WTC11 (cell line): Measurements from ENCODE around the gene PRDX6.
"Not testable (repeated sequence)": the region's sequence is repeated elsewhere in the genome, so short reads cannot be mapped to it uniquely, and the experiment has no call there.

ENCODE experiments used
- FOXK1 ChIP-seq: sonication (generic); formaldehyde crosslinking; IDR thresholded peaks from 2 replicates; pipeline ENCODE4 v1.8.0; 2022; ENCODE audit warnings: mild to moderate bottlenecking, moderate library complexity, missing genetic modification reagents
- GABPB1 ChIP-seq: sonication (generic); formaldehyde crosslinking; IDR thresholded peaks from 2 replicates; pipeline ENCODE4 v1.8.1; 2023; ENCODE audit warnings: mild to moderate bottlenecking, missing genetic modification reagents
- GTF2I ChIP-seq: fragments of 250-450 bp; sonication (Bioruptor Pico); conservative IDR thresholded peaks from 2 replicates; pipeline ENCODE4 v1.4.0; 2021; ENCODE audit warnings: mild to moderate bottlenecking
- MXD4 ChIP-seq: fragments of 250-450 bp; sonication (Bioruptor Pico); IDR thresholded peaks from 2 replicates; pipeline ENCODE4 v1.8.0; 2021; ENCODE audit warnings: mild to moderate bottlenecking, moderate library complexity, borderline replicate concordance

DNA sequence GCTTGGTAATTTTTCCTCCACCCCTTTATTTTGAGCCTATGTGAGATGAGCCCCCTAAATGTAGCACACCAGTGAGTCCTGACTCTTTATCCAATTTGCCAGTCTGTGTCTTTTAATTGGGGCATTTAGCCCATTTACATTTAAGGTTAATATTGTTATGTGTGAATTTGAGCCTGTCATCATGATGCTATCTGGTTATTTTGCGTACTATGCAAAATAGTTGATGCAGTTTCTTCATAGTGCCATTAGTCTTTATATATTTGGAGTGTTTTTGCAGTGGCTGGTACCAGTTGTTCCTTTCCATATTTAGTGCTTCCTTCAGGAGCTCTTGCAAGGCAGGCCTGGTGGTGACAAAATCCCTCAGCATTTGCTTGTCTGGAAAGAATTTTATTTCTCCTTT is 37.4 kb downstream of the PRDX6 start:
- not testable (repeated sequence) for TF ChIP-seq FOXK1, GTF2I, GABPB1, MXD4 (CRISPR knock-in tag)
